Karpas-422 (cell line): ENCODE measurements around the gene KMT2C. TPM values are rescaled to one million over a fixed set of nuclear protein-coding genes. Genes with fewer than 3 reads are reported as not detected.
"Not testable (repeated sequence)": the region's sequence is repeated elsewhere in the genome, so short reads cannot be mapped to it uniquely, and the experiment has no call there.

Experiments
- DNase-seq: peaks from one replicate; pipeline ENCODE4 v3.0.0-alpha.2; 2015
- H2AFZ ChIP-seq: fragments of 200-600 bp; sonication (generic); 2 replicates; pipeline ENCODE4 v1.6.1; 2014; ENCODE audit warnings: antibody characterized with exemption, low read length, mixed read lengths
- H3K27ac ChIP-seq: fragments of 200-600 bp; sonication (generic); 2 replicates; pipeline ENCODE4 v1.5.1; 2014; ENCODE audit warnings: mild to moderate bottlenecking, low read length, moderate library complexity
- H3K27me3 ChIP-seq: fragments of 200-600 bp; sonication (generic); 2 replicates; pipeline ENCODE4 v1.6.1; 2014; ENCODE audit warnings: low read length, mixed read lengths
- H3K36me3 ChIP-seq: fragments of 200-600 bp; sonication (generic); 2 replicates; pipeline ENCODE4 v1.6.1; 2014; ENCODE audit warnings: low read length, mixed read lengths; ENCODE audit not compliant: insufficient read depth
- H3K4me1 ChIP-seq: fragments of 200-600 bp; sonication (generic); 2 replicates; pipeline ENCODE4 v1.6.1; 2014; ENCODE audit warnings: mild to moderate bottlenecking, low read length, mixed read lengths
- H3K4me2 ChIP-seq: fragments of 200-600 bp; sonication (generic); 2 replicates; pipeline ENCODE4 v1.6.1; 2014; ENCODE audit warnings: low read length, low read depth, mild to moderate bottlenecking; ENCODE audit not compliant: poor library complexity, severe bottlenecking
- H3K4me3 ChIP-seq: fragments of 200-600 bp; sonication (generic); 2 replicates; pipeline ENCODE4 v1.5.1; 2014; ENCODE audit warnings: mild to moderate bottlenecking, antibody characterized with exemption, low read length, mixed read lengths
- H3K79me2 ChIP-seq: fragments of 200-600 bp; sonication (generic); 2 replicates; pipeline ENCODE4 v1.6.1; 2014; ENCODE audit warnings: mild to moderate bottlenecking, low read length, mixed read lengths
- H3K9ac ChIP-seq: fragments of 200-600 bp; sonication (generic); 2 replicates; pipeline ENCODE4 v1.6.0; 2014; ENCODE audit warnings: low read length
- H3K9me2 ChIP-seq: fragments of 200-600 bp; sonication (generic), shearing (Covaris generic); replicated peaks from 2 replicates; pipeline ENCODE4 v1.6.0; 2014; ENCODE audit warnings: mild to moderate bottlenecking, low read length, moderate library complexity; ENCODE audit not compliant: insufficient read depth
- H3K9me3 ChIP-seq: fragments of 300-700, 200-600 bp; sonication (generic); 2 replicates; pipeline ENCODE4 v1.6.1; 2014; ENCODE audit warnings: low read length, mixed read lengths
- H4K20me1 ChIP-seq: fragments of 200-600 bp; sonication (generic); 2 replicates; pipeline ENCODE4 v1.6.1; 2014; ENCODE audit warnings: mild to moderate bottlenecking, antibody characterized with exemption, low read length, low read depth; ENCODE audit not compliant: insufficient read depth
- total RNA-seq: library from RNA; depleted of rRNA; stranded (reverse); fragments of >200 nt; shearing (Covaris generic); gene quantifications from 2 replicates; pipeline ENCODE4 v1.2.3, GENCODE V29; 2014; ENCODE audit warnings: low replicate concordance

The KMT2C gene
- total RNA-seq, 1 experiment from 2014 or later: 70.7 TPM

GRCh38 chr7:152406030-152406429 lies 29.8 kb downstream of the KMT2C start:
- H3K4me3 ChIP-seq, H3K4me2 ChIP-seq, DNase-seq, H4K20me1 ChIP-seq, H3K9ac ChIP-seq, H3K9me2 ChIP-seq, H3K36me3 ChIP-seq, H2AFZ ChIP-seq, H3K27ac ChIP-seq, H3K27me3 ChIP-seq, H3K4me1 ChIP-seq: not testable (repeated sequence)
- peaks cover 31% of the 10 kb centered on the region for H3K9me3 ChIP-seq
- peaks cover 92% of the 10 kb centered on the region for H3K79me2 ChIP-seq

GRCh38 chr7:152403726-152404125 lies 32.1 kb downstream of the KMT2C start:
- H3K9me3 ChIP-seq: peaks cover 31% of the 10 kb centered on the region
- H3K4me1 ChIP-seq: no peaks in the 10 kb centered on the region
- peaks cover 98% of the 10 kb centered on the region for H3K79me2 ChIP-seq

GRCh38 chr7:152402384-152403250 lies 33.2 kb downstream of the KMT2C start:
- H4K20me1 ChIP-seq: peaks cover 9% of the 10 kb centered on the region; the same call in 1 of the 2 replicates
- no peaks in the 10 kb centered on the region for H3K27me3 ChIP-seq
- no peak overlapping the region for H3K4me2 ChIP-seq
- H3K27ac ChIP-seq: no peak overlapping the region
- DNase-seq: no peak
- H3K9me2 ChIP-seq: no peaks in the 10 kb centered on the region
- H3K36me3 ChIP-seq: no peaks in the 10 kb centered on the region
- peaks cover 31% of the 10 kb centered on the region for H3K9me3 ChIP-seq
- no peak overlapping the region for H3K9ac ChIP-seq
- no peaks in the 10 kb centered on the region for H3K4me1 ChIP-seq
- no peak overlapping the region for H2AFZ ChIP-seq
- no peak overlapping the region for H3K4me3 ChIP-seq
- peaks cover 98% of the 10 kb centered on the region for H3K79me2 ChIP-seq

More at GRCh38 chr7:152403726-152404125, 32.1 kb downstream of the KMT2C start:
- H3K36me3 ChIP-seq: no peaks in the 10 kb centered on the region
- H4K20me1 ChIP-seq: no peaks in the 10 kb centered on the region
- DNase-seq: no peak
- no peak overlapping the region for H3K9ac ChIP-seq
- no peaks in the 10 kb centered on the region for H3K27me3 ChIP-seq
- H2AFZ ChIP-seq: no peak overlapping the region
- H3K9me2 ChIP-seq: no peaks in the 10 kb centered on the region
- H3K4me3 ChIP-seq: no peak overlapping the region
- H3K27ac ChIP-seq: no peak overlapping the region
- no peak overlapping the region for H3K4me2 ChIP-seq

- Histone ChIP-seq H2AFZ (no peak overlapping the region), H3K4me1 (peaks cover 12% of the 10 kb centered on the region), H3K36me3 (no peaks in the 10 kb centered on the region), H3K79me2 (peaks cover 99% of the 10 kb centered on the region), H3K4me3 (no peak overlapping the region), H3K9me2 (no peaks in the 10 kb centered on the region), H3K27me3 (no peaks in the 10 kb centered on the region), H3K27ac (no peak overlapping the region), H3K9ac (no peak overlapping the region), H4K20me1 (peaks cover 10% of the 10 kb centered on the region; the same call in 1 of the 2 replicates), H3K9me3 (peaks cover 15% of the 10 kb centered on the region), H3K4me2 (no peak overlapping the region)
- no peak for DNase-seq
Observed at GRCh38 chr7:152399344-152399743, 36.5 kb downstream of the KMT2C start.

- Histone ChIP-seq H3K9ac (no peak overlapping the region), H3K9me2 (no peaks in the 10 kb centered on the region), H3K4me1 (peaks cover 42% of the 10 kb centered on the region), H3K36me3 (no peaks in the 10 kb centered on the region), H2AFZ (no peak overlapping the region), H4K20me1 (peaks cover 10% of the 10 kb centered on the region; the same call in 1 of the 2 replicates), H3K27ac (0 out of 2 replicates have a peak overlapping the region, but pooled peaks have one; percentile 23), H3K79me2 (peaks cover 100% of the 10 kb centered on the region), H3K4me3 (no peak overlapping the region), H3K9me3 (no peaks in the 10 kb centered on the region), H3K4me2 (peak overlapping the region; percentile 3), H3K27me3 (no peaks in the 10 kb centered on the region)
- no peak for DNase-seq
Observed at GRCh38 chr7:152395112-152395511, 40.7 kb downstream of the KMT2C start.

- peak; percentile 64 for DNase-seq
- not testable (repeated sequence) for H3K9me2 ChIP-seq, H3K27me3 ChIP-seq, H3K4me2 ChIP-seq, H3K9me3 ChIP-seq, H3K4me3 ChIP-seq, H2AFZ ChIP-seq, H3K9ac ChIP-seq, H3K36me3 ChIP-seq
- Histone ChIP-seq H4K20me1 (peaks cover 10% of the 10 kb centered on the region; the same call in 1 of the 2 replicates), H3K27ac (peak overlapping the region; percentile 23; the same call in 1 of the 2 replicates), H3K79me2 (peaks cover 99% of the 10 kb centered on the region), H3K4me1 (peaks cover 42% of the 10 kb centered on the region)
Observed at GRCh38 chr7:152394214-152394613, 41.6 kb downstream of the KMT2C start.

GRCh38 chr7:152392254-152392653 lies 43.5 kb downstream of the KMT2C start:
- H4K20me1 ChIP-seq: no peaks in the 10 kb centered on the region; the same call in 1 of the 2 replicates
- H3K36me3 ChIP-seq: no peaks in the 10 kb centered on the region

GRCh38 chr7:152386136-152386764 lies 49.6 kb downstream of the KMT2C start:
- not testable (repeated sequence) for H4K20me1 ChIP-seq, H3K9ac ChIP-seq, H3K9me2 ChIP-seq, H3K4me2 ChIP-seq, H3K27ac ChIP-seq, H3K9me3 ChIP-seq, H3K27me3 ChIP-seq, H3K36me3 ChIP-seq, H2AFZ ChIP-seq, DNase-seq, H3K4me3 ChIP-seq
- Histone ChIP-seq H3K4me1 (peaks cover 23% of the 10 kb centered on the region), H3K79me2 (peaks cover 90% of the 10 kb centered on the region)

More at GRCh38 chr7:152392254-152392653, 43.5 kb downstream of the KMT2C start:
- H3K27ac ChIP-seq: no peak overlapping the region
- no peak for DNase-seq
- no peaks in the 10 kb centered on the region for H3K9me3 ChIP-seq
- H3K4me2 ChIP-seq: no peak overlapping the region
- H3K9me2 ChIP-seq: no peaks in the 10 kb centered on the region
- H3K27me3 ChIP-seq: no peaks in the 10 kb centered on the region
- H3K9ac ChIP-seq: no peak overlapping the region
- H3K4me3 ChIP-seq: no peak overlapping the region
- peaks cover 42% of the 10 kb centered on the region for H3K4me1 ChIP-seq
- peaks cover 97% of the 10 kb centered on the region for H3K79me2 ChIP-seq
- no peak overlapping the region for H2AFZ ChIP-seq
